Heart right ventricle (tissue), 16 donors: ENCODE measurements around the gene TUB. TPM values are rescaled to one million over a fixed set of nuclear protein-coding genes. Genes with fewer than 3 reads are reported as not detected.

Experiments used
- ATAC-seq, 8 donors: fragments of 200-7000 bp; cut with Tn5 transposase; one replicate each; pipeline ENCODE4 v1.9.1; 2020; ENCODE audit warnings: mild to moderate bottlenecking in 8 of 8, moderate library complexity in 8 of 8, moderate number of reproducible peaks in 1 of 8
- DNase-seq, 2 donors: peaks; one replicate each; pipeline ENCODE4 v3.0.0-alpha.2; 2020
- H3K27ac ChIP-seq, 10 donors: fragments of 200-600 bp; sonication (generic) in 2 of 10; one replicate each; pipeline versions ENCODE4 v1.5.0 to v1.8.0; 2020 to 2022; ENCODE audit warnings: mild to moderate bottlenecking in 3 of 10
- H3K27me3 ChIP-seq, 7 donors: fragments of 200-600 bp; one replicate each; pipeline ENCODE4 v1.8.0; 2021 to 2022; ENCODE audit warnings: mild to moderate bottlenecking in 2 of 7
- H3K36me3 ChIP-seq, 9 donors: fragments of 200-600 bp; sonication (generic) in 1 of 9; one replicate each; pipeline versions ENCODE4 v1.5.0 to v1.8.0; 2020 to 2022; ENCODE audit warnings: mild to moderate bottlenecking in 2 of 9
- H3K4me1 ChIP-seq, 9 donors: fragments of 200-600 bp; sonication (generic) in 1 of 9; one replicate each; pipeline versions ENCODE4 v1.5.0 to v1.8.0; 2020 to 2022; ENCODE audit warnings: mild to moderate bottlenecking in 4 of 9
- H3K4me3 ChIP-seq, 10 donors: fragments of 200-600 bp; sonication (generic) in 2 of 10; one replicate each; pipeline versions ENCODE4 v1.5.0 to v1.8.0; 2020 to 2022; ENCODE audit warnings: mild to moderate bottlenecking in 7 of 10, moderate library complexity in 2 of 10
- H3K9me3 ChIP-seq, 11 donors: fragments of 200-600 bp in 10 of 11; sonication (generic) in 2 of 11; one replicate each; pipeline versions ENCODE4 v1.5.0 to v1.8.0; 2013 to 2022; ENCODE audit warnings: mild to moderate bottlenecking in 2 of 11, control low read depth in 1 of 11, moderate library complexity in 1 of 11
- CTCF ChIP-seq, 9 donors: fragments of 200-600 bp; sonication (generic) in 2 of 9; IDR thresholded peaks; one replicate each; pipeline versions ENCODE4 v1.5.0 to v1.8.0; 2021 to 2022; ENCODE audit warnings: antibody characterized with exemption in 9 of 9, mild to moderate bottlenecking in 5 of 9, moderate library complexity in 1 of 9
- WGBS, 2 donors: extraction: QIAGEN DNeasy Blood & Tissue Kit; methylation state at CpG; one replicate each; pipeline ENCODE4 v1.1.7; 2013; ENCODE audit warnings: inconsistent platforms in 1 of 2; 5-methylcytosine and 5-hydroxymethylcytosine counted together
- intact Hi-C, 10 donors: fragments of 100-400 bp; cut with DNase I; formaldehyde crosslinking; loops; one replicate each; pipeline versions ENCODE4 v1.11.1 to v1.14.2; 2022
- polyA plus RNA-seq, 2 donors: library from polyadenylated mRNA; stranded (reverse); fragments of 200-250 nt; gene quantifications; one replicate each; pipeline ENCODE4 v1.2.3, GENCODE V29; 2013
- total RNA-seq, 10 donors: library from RNA; stranded (reverse); fragmentation: NEBNext Ultra II Directional in 3 of 10; extraction: Animal tissue kit (Norgen Biotek cat#: 25700) in 3 of 10; gene quantifications; one replicate each; pipeline versions ENCODE4 v1.2.1 to v1.2.4, GENCODE V29; 2021 to 2023
- donor health status: Arrhythmogenic right ventricular cardiomyopathy.
- donor health status: ischemic (EF 13 %, LVEDD 7.1; RV severe dilation, severe dysfunction).
- donor health status: healthy with polysubstance abuse.
- donor health status: DM: no; HTN: yes; CAD: no.
- donor health status: DM: no; HTN: no; CAD: no.
- donor health status: ischemic (EF 25% LVEDD 6.9; RV normal size, moderate dysfunction).
- donor health status: ischemic (EF 25% LVEDD 5.7; RV mildly dilated, moderate dysfunction).
- donor health status: healthy.
- donor health status: DM: yes; HTN: yes; CAD: no.
- donor health status: Ischemic cardiomyopathy.
- donor health status: ischemic (EF 35%, LVEDD 5.7; RV mildly dilated, moderate dysfunction).
- donor health status: nonischemic (EF 11% LVEDD 7.7; RV severe dilation, severe dysfunction).
- donor health status: DM: yes; HTN: yes; CAD: no.
- donor health status: PGD.
- donor health status: ischemic (EF 29% LVEDD 5.4; RV normal size, mild dysfunction).
- donor health status: nonischemic (EF 23%, LVEDD 6.1; RV moderate dilation, normal function).

Gene TUB
- total and polyA plus RNA-seq, 12 donors, result 2.4 to 28.2 (median 18.9) TPM

- Histone ChIP-seq H3K27me3 (no peaks in the 10 kb centered on the region), H3K27ac (no peak overlapping the region), H3K36me3 (no peaks in the 10 kb centered on the region), H3K4me1 (peaks cover 0 to 4% (median 0%) of the 10 kb centered on the region in 9 donors), H3K4me3 (no peak overlapping the region), H3K9me3 (no peaks in the 10 kb centered on the region)
- no peak for DNase-seq
- no peak for TF ChIP-seq CTCF (IDR thresholded peaks at IDR 0.05)
- WGBS, 2 donors, result 82 to 85% methylated on average over 3 of the region's 3 CpGs
- intact Hi-C loops, result no loop called here
- peak in 2 of 8 donors; percentile 53 to 61 for ATAC-seq
These were observed 31.9 kb upstream of the TUB start for GRCh38 chr11:8049084-8049483.

DNA sequence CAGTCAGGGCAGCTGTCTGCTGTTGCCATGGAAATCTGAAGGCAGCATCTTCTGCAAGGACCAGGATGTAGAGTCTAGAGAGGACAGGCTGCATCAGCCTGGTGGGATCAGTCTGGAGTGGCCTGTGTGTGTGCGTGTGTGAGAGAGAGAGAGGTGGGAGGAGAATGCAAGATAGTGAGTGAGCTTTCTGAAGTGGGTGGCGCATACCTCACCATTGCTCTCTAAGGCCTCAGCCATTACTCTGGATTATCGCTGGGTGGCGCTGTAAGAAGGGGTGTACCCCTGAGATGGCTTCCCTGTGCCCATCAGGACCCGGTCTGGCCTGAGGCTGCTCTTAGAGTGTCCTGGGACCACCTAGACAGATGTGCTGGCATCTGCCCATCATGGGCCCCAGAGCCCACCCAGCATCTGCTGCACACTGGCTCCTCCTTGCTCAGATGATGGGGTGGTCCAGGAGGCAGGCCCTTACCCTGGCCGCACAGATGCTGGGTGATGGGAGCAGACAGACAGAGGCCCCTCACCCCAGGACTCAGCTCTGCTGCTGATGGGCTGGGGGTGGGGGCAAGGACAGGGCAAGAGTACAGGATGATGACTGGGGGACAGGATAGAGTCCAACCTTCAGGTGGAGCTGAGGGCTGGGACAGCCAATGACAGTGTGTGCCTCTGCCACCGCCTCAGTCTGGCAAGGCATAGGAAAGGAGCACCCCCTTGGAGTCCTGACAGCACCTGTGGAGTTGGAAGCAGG, 25.7 kb upstream of the TUB start:
- DNase-seq, result no peak
- H3K4me1 ChIP-seq, result peaks cover 0 to 23% (median 10%) of the 10 kb centered on the region in 9 donors
- no peak overlapping the region for H3K27ac ChIP-seq
- intact Hi-C loops, result no loop called here
- no peaks in the 10 kb centered on the region for H3K9me3 ChIP-seq
- 63 to 73% methylated on average over 7 of the region's 7 CpGs for WGBS, 2 donors
- peak in 4 of 9 donors; percentile 7 to 25 (median 14) for TF ChIP-seq CTCF (IDR thresholded peaks at IDR 0.05)
- H3K36me3 ChIP-seq, result no peaks in the 10 kb centered on the region
- H3K27me3 ChIP-seq, result no peaks in the 10 kb centered on the region
- no peak overlapping the region for H3K4me3 ChIP-seq
- peak in 3 of 8 donors; percentile 8 to 40 (median 14) for ATAC-seq

GRCh38 chr11:8055836-8056526, 25.0 kb upstream of the TUB start:
- intact Hi-C loops, result no loop called here
- ATAC-seq, result peak in 3 of 8 donors; percentile 5 to 27 (median 26)
- WGBS, 2 donors, result 87 to 88% methylated on average over 10 of the region's 10 CpGs
- no peak overlapping the region for H3K27ac ChIP-seq
- H3K9me3 ChIP-seq, result no peaks in the 10 kb centered on the region
- no peaks in the 10 kb centered on the region for H3K27me3 ChIP-seq
- no peak overlapping the region for H3K4me3 ChIP-seq
- DNase-seq, result no peak
- peaks cover 3 to 30% (median 12%) of the 10 kb centered on the region in 9 donors for H3K4me1 ChIP-seq
- no peak for TF ChIP-seq CTCF (IDR thresholded peaks at IDR 0.05)
- H3K36me3 ChIP-seq, result no peaks in the 10 kb centered on the region

DNA sequence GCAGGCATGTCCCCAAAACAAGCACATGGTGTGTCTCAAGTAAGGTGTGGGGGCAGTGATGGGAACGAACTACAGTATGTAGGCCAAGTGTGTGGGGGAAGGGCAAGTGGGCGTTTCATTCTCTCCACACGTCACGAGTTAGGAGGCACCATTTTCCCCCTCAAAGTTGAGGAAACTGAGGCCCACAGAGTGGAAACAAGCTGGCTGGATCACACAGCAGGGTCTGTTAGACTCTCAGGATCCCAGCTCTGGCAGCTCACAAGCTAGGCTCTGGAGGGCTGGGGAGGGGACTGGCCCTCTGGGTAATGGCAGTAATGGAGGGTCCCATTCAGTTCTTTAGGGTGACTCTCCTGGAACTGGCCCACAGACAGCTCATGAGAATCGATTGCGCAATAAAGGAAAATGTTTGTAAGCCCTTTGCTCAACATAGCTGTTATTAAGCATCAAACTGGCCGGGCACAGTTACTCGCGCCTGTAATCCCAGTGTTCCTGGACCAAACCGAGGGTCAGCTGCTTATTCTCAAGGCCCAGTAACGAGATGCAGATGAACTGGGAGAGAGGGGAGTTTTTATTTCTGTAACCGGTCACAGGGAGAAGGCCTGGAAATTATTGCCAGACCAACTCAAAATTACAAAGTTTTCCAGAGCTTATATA, 24.1 kb upstream of the TUB start:
- Histone ChIP-seq H3K36me3 (no peaks in the 10 kb centered on the region), H3K4me3 (no peak overlapping the region), H3K27me3 (no peaks in the 10 kb centered on the region), H3K9me3 (no peaks in the 10 kb centered on the region), H3K4me1 (peaks cover 6 to 40% (median 21%) of the 10 kb centered on the region in 9 donors), H3K27ac (peak overlapping the region in 8 of 10 donors; percentile 3 to 62 (median 36))
- DNase-seq, result peak in 1 of 2 donors; percentile 42
- no peak for TF ChIP-seq CTCF (IDR thresholded peaks at IDR 0.05)
- 60 to 67% methylated on average over 12 of the region's 12 CpGs for WGBS, 2 donors
- intact Hi-C loops, result no loop called here
- peak; percentile 37 to 84 (median 65) for ATAC-seq
